SIG-M5 treated with dmso at 0.1 percent for 504 hours (cell line): ENCODE measurements around the gene ARX.

Experiments used
- DNase-seq: peaks from one replicate; lab custom pipeline; 2025; ENCODE audit not compliant: unreplicated experiment; lab: John Stamatoyannopoulos, UW

The ARX gene

DNA sequence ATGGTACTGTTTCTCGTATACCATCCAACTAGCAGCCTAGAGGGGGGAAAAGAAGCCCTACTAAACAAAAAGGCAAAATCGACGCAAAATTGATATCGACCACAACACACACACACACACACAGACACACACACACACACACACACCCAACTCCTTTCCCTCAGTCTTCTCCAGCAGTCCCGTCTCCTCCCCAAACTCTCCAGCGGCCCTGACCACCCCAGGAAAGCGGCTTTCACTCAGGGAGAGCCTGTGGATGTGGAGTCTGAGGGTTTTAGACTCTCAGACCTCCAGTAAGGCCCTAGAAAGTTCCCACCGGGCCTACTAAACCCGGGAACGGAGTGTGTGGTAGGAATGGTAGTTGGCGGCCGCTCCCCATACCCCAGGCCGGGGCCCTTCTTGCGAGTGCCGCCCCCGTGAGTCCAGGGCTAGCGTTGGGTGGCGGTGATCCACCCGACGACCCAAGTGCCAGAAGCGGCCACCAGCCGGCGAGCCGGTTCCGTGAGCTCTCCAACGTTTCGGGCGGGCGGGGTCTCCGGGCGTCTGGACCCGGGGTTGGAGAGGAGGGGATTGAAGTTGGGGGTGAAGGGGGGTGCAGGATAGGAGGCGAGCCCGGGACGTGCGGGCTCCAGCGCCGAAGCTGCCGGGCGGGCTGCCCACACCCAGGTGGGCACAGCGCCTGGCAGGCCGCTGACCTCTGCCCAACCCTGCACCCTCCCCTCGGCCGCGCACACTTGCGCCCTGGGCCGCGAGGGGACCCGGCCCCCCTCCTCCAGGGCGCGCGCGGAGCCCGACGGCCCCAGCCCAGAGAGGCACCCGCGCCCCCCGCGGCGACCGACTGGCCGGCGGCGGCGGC, 13.7 kb downstream of the ARX start:
- no peak for DNase-seq

DNA sequence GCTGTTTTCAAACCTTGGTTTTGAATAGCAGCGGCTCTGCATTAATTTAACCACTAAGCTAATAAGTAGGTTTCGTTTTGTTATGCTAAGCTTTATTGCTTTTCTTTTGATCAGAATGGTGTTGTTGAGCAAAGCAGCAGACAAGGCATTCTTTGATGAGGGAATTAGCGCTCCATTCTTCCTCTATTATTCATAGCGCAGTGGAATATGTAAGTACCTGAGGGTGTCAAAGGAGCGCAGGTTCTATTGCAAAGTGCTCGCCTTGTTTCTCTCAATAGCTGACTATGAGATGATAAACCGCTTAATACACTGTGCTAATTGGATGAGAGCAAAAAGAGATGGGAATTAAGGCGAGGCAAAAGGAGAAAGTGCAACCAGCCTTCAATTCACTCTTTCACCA, 16.3 kb downstream of the ARX start:
- DNase-seq, result no peak

DNA sequence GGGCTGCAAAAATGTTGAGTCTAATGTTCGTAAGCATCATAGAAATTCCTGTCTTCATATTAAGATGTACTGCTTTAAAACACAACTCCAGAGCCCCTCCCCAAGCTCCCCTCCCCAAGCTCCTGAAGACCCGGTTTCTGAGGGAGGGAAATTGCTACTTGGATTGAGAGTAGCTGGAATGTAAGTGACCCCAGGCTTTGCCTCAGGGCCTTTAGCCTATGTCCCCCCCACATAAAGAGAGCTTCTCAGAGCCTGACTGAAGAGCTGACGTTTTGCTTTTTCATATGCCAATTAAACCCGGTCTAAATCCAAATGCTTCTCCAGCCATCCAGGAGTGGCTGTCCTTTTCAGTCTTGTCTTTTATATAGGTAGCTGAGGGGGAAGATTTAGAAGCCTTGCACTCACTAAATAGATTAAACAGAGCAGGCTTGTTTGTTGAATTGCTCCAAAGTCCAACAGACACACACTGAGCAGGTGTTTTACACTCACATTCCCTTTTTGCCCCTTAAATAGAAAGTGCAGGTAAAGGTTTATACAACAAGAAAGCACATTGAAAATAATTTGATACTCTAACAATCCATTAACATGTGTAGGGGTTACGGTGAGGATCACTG, 19.6 kb downstream of the ARX start:
- no peak for DNase-seq

- DNase-seq, result no peak
Measured at GRCh38 chrX:24993879-24994278, 21.9 kb downstream of the ARX start.

DNA sequence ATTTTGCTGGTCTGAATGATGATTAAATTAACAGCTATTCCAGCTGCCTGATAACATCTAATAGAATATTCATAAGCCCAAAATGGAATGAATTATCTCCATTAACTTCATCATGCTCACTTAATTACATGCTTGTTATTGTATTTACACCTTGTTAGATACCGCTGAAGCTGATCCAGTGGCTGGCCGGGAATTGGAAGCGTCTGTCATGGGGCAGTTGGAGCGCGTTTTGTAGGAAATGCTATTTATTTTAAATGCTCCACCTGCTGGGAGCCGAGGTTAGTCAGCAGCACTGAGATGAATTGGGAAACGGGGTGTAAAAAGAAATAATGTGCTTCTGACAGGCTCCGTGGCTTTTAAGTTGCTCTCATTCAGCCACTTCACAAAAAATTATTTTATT, 25.2 kb downstream of the ARX start:
- DNase-seq, result no peak

- no peak for DNase-seq
Measured at GRCh38 chrX:24988314-24988713, 27.5 kb downstream of the ARX start.

DNA sequence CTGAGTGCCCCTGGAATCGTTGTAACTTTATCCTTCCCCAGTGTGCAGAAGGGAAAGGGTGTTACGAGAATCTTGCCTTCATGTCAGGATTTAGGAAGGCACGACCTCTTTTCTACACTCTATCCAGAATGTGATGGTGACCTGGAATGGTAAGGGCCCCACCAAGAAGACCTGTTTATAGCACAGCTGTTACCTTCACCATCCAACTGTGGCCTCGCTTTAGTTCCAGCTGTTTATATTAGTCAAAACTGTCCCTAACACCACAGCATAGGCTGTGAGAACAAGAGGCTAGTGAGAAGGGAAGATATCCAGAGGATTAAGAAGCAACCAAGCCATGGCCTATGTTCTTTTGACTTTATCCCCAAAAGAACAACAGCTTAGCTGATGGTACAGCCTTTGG, 28.0 kb downstream of the ARX start:
- DNase-seq, result no peak

DNA sequence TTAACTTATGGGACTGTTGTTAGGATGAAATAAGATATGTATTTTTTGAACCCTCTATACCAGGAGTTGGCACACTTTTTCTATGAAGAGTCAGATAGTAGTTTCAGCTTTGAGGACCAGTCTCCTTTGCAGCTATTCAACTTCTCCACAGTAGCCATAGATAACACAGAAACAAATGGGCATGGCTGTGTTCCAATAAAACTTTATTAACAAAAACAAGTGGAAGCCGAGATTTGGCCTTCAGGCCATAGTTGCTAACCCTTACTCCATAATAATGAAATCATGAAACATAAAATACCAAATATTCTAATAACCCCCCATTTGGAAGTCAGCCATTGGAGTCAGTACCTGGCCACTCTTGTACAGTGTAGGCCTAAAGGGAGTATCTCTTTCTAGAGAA, 30.6 kb downstream of the ARX start:
- DNase-seq, result no peak

- DNase-seq, result no peak
Measured at GRCh38 chrX:24983931-24984330, 31.8 kb downstream of the ARX start.

GRCh38 chrX:24982306-24982965, 33.3 kb downstream of the ARX start:
- DNase-seq, result no peak

GRCh38 chrX:24981030-24981429, 34.7 kb downstream of the ARX start:
- DNase-seq, result no peak

- DNase-seq, result no peak
Measured at GRCh38 chrX:24979081-24979480, 36.7 kb downstream of the ARX start.

DNA sequence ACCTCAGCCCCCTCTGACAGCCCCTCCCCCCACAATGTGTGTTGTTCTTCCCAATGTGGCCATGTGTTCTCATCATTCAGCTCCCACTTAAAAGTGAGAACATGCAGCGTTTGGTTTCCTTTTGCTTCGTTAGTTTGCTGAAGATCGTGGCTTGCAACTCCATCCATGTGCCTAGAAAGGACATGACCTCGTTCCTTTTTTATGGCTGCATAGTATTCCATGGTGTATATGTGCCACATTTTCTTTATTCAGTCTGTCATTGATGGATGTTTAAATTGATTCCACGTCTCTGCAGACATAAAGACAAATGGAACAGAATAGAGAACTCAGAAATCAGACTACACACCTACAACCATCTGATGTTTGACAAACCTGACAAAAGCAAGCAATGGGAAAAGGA, 46.0 kb downstream of the ARX start:
- DNase-seq, result no peak

DNA sequence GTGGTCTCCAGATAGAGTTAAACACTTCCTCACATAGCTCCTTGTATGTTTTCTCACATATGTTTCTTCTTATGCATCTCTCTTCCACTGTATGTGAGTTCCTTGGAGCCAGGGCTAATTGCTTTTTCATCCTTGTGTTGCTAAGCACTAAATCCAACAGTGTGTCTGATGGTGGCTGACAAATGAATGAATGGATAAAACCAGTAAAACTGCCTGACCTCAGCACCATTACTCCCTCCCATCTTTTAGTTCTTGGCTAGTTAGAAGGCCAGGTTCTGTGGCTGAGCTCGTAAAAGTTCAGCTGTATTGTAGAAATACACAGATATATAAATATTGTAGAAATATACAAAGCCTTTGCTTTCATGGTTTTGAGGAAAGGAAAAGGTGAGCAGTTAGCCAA, 50.4 kb downstream of the ARX start:
- DNase-seq, result no peak

GRCh38 chrX:24963823-24964222, 51.9 kb downstream of the ARX start:
- DNase-seq, result no peak

DNA sequence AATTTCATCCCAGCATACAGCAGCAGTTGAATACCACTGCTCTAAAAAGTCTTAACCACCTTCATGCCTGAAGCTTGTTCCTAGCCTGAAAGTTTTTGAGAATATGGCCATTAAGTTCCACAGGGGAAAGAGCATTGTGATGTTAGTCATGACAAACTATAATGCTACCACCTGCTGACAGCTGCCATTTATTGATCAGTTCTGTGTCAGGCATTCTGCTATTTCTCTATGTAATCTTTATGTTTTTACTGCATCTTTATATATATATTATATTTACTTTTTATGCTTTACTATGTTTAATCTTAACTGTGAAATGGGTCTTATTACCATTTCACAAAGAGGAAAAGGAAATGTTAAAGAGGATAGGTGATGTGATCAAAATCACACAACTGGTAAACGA, 54.0 kb downstream of the ARX start:
- no peak for DNase-seq

GRCh38 chrX:24956828-24957227, 58.9 kb downstream of the ARX start:
- DNase-seq, result no peak

- no peak for DNase-seq
Measured at GRCh38 chrX:24955372-24955930, 60.3 kb downstream of the ARX start.

GRCh38 chrX:24954732-24955131, 61.0 kb downstream of the ARX start:
- no peak for DNase-seq
